PC-3 (cell line): ENCODE data around the gene ST8SIA5.

ENCODE experiments used
- EZH2 ChIP-seq: fragments of 300-600 bp; sonication (generic); IDR thresholded peaks from one replicate; pipeline ENCODE4 v1.6.1; 2017; ENCODE audit warnings: antibody characterized with exemption, mild to moderate bottlenecking, low read length; ENCODE audit not compliant: unreplicated experiment
- EZH2phosphoT487 ChIP-seq: fragments of 300-600 bp; sonication (generic); IDR thresholded peaks from 2 replicates; pipeline ENCODE4 v1.6.1; 2018; ENCODE audit warnings: mild to moderate bottlenecking, antibody characterized with exemption, low read length, borderline replicate concordance
- TF ChIP-seq, protein P1 (sequence below): fragments of 300-600 bp; sonication (generic); conservative IDR thresholded peaks from 2 replicates; pipeline ENCODE4 v1.5.1; 2017; ENCODE audit warnings: antibody characterized with exemption, low read depth, mild to moderate bottlenecking, low read length

- TF ChIP-seq EZH2 (no peak), EZH2phosphoT487 (no peak)
- TF ChIP-seq, protein P1, sequence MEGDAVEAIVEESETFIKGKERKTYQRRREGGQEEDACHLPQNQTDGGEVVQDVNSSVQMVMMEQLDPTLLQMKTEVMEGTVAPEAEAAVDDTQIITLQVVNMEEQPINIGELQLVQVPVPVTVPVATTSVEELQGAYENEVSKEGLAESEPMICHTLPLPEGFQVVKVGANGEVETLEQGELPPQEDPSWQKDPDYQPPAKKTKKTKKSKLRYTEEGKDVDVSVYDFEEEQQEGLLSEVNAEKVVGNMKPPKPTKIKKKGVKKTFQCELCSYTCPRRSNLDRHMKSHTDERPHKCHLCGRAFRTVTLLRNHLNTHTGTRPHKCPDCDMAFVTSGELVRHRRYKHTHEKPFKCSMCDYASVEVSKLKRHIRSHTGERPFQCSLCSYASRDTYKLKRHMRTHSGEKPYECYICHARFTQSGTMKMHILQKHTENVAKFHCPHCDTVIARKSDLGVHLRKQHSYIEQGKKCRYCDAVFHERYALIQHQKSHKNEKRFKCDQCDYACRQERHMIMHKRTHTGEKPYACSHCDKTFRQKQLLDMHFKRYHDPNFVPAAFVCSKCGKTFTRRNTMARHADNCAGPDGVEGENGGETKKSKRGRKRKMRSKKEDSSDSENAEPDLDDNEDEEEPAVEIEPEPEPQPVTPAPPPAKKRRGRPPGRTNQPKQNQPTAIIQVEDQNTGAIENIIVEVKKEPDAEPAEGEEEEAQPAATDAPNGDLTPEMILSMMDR = no peak
Measured at GRCh38 chr18:46789088-46789487, 32.2 kb upstream of the ST8SIA5 start.
